Non-pigmented ciliary epithelial cell (primary cell): ENCODE data around the gene KCNJ6.
"Not testable (repeated sequence)": the region's sequence is repeated elsewhere in the genome, so short reads cannot be mapped to it uniquely, and the experiment has no call there.

Experiments used
- DNase-seq: peaks from one replicate; pipeline ENCODE4 v3.0.0-alpha.2; 2010; ENCODE audit warnings: low read depth

KCNJ6 gene

GRCh38 chr21:37732927-37733326 is 183.3 kb downstream of the KCNJ6 start:
- DNase-seq, result no peak

DNA sequence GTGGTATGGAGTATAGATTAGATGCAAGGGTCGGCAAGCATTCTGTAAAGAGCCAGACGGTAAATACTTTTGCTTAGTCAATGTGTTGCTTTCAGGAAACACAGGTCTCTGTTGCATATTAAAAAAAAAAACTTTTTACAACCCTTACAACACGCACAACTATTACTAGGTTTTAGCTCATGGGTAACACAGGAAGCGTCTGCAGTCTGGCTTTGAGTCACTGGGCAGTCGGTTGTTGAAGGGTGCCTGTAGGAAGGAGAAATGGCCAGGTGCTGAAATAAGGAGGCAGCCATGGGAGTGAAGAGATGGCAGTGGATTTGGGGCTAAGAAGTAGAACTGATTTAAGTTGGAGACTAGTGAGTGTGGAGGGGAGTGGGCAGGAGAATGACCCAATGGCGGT is 192.1 kb downstream of the KCNJ6 start:
- no peak for DNase-seq

DNA sequence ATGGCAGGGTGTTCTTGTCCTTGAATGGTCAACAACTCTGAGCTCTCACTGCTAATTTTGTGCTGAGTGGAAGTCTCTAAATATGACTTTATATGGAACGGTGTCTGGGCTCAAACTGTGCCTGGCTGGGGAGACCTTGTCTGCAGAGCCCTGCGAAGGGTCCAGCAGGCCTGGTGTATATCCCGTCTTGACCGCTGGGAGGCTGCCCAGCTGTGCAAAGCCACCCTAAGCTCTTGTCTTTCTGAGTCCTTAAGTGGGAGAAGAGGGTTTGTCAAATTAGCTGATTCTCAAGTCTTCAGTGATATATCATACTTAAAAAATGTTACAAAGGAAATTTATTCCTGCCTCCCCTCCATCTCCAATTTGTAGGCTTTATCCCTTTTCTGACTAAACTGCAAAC is 198.7 kb downstream of the KCNJ6 start:
- no peak for DNase-seq

DNA sequence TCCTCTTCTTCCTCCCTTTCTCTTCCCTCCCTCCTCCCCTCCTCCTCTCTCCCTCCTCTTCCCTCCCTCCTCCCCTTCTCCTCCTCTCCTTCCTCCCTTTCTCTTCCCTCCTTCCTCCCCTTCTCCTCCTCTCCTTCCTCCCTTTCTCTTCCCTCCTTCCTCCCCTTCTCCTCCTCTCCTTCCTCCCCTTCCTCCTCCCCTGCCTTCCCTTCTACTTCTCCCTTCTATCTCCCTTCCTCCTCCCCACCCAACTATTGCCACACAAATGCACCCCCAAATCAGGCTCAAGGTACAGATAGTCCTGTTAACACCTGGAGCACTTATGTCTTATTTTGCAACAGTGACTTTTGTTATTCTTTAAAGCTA is 203.7 kb downstream of the KCNJ6 start:
- not testable (repeated sequence) for DNase-seq

- DNase-seq, result peak; percentile 26
Observed at GRCh38 chr21:37711836-37712568, 204.3 kb downstream of the KCNJ6 start.

DNA sequence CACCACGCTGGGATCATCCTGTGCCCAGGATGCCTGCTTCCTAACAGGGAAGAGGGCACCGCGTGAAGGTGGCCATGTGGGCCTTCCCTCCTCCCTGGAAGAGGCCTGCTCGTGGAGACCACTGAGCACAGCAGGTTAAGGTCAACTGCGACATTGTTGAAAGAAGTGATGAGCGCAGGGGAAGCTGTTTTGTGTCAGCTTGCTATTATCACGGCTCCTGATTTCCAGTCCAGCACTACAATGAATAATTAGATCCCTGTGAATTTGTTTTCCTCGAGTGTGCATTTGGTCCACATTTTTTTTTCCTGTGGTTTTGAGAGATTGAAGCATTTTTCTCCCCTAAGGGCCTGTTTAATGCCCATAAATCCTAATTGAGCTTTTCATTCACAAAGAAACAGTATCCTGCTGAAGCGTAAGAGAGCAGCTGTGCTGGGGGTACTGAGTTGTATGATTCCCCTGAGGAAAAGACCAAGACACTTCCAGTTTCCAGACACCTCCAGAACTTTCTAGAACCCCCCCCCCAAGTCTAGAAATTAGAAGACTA is 204.9 kb downstream of the KCNJ6 start:
- no peak for DNase-seq

DNA sequence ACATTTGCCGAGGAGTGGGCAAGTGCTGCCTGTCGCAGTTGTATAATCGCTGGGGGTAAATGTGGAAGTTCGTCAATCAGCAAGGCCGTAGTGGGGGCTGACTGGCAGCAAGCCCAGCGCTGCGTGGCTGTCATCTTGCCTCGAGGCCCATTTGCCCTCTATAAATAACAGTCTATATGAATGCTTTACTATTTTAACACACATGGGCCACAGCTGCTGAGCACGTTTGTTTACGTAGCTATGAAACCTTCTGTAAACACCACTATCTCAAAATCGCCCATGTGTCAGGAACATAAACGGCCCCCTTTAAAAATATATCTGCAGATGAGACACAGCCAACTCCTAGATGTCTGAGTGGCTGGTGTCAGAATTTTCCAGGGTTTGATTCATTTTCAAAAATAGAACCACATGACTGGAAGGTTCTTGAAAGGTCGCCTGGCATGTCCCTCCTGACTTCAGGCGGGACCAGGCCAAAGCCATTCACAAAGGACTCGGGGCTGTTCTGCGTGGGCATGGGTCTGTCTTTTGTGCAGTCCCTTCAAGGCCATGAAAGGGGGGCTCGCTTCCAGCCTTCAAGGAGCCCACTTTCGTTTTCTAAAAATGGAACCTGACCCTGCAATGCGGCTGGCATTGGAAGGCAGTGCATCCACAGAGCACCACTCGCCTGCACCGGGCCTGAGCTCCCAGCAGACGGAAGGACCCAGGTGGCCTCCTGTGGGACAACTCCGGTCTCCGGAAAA is 205.5 kb downstream of the KCNJ6 start:
- no peak for DNase-seq

GRCh38 chr21:37704751-37705150 is 211.5 kb downstream of the KCNJ6 start:
- no peak for DNase-seq

- no peak for DNase-seq
Observed at GRCh38 chr21:37702241-37702640, 214.0 kb downstream of the KCNJ6 start.

GRCh38 chr21:37700641-37701202 is 215.5 kb downstream of the KCNJ6 start:
- peak; percentile 68 for DNase-seq

- no peak for DNase-seq
Observed at GRCh38 chr21:37699024-37699775, 217.1 kb downstream of the KCNJ6 start.

- no peak for DNase-seq
Observed at GRCh38 chr21:37696936-37697335, 219.3 kb downstream of the KCNJ6 start.

DNA sequence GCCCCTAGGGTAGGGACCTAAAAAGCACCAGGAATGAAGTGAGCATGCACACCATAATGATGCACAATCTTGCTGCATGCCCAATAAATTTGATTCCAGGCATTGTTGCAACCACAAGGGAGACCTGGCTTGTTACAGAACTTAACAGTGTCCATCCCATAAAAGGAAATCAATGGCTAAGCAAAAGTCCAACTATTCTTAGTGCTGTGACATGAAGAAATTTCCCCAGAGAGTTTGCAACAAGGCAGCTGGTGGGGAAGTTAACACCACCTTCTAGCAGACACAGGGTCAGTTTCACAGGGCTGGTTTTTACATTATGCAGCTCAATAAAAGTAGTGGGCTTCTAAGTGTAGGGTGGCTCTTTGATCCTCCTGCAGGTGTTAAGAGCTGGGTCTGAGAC is 221.1 kb downstream of the KCNJ6 start:
- DNase-seq, result no peak

DNA sequence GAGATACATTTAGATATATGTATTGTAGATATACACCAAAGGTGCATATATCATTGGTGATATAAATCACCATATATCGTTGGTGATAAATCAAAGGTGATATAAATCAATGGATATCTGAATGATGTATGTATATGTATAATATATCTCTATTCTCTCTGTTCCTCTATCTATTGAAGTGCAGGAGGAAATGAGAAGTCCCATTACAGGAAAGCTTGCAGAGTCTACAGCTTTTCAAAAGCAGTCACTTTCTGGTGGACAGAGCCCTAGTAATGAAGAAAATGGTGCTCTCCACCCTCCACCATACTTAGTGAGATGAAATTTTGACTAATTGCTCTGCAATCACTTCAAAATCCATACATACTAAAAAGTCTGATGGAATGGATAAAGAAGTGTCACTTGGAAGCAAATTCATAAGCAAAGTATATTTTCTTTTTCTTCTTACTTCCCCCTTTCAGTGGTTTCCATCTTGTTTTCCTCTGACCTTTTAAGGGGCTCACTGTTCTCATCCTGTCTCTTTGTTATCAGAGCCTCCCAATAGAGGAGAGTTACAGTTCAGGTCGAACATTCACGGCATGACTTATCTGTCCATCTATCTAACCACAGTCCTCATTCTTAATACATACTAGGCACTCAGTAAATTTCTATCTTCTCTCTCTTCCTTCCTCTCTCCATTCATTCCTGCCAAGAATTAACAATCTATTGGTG is 227.2 kb downstream of the KCNJ6 start:
- no peak for DNase-seq

DNA sequence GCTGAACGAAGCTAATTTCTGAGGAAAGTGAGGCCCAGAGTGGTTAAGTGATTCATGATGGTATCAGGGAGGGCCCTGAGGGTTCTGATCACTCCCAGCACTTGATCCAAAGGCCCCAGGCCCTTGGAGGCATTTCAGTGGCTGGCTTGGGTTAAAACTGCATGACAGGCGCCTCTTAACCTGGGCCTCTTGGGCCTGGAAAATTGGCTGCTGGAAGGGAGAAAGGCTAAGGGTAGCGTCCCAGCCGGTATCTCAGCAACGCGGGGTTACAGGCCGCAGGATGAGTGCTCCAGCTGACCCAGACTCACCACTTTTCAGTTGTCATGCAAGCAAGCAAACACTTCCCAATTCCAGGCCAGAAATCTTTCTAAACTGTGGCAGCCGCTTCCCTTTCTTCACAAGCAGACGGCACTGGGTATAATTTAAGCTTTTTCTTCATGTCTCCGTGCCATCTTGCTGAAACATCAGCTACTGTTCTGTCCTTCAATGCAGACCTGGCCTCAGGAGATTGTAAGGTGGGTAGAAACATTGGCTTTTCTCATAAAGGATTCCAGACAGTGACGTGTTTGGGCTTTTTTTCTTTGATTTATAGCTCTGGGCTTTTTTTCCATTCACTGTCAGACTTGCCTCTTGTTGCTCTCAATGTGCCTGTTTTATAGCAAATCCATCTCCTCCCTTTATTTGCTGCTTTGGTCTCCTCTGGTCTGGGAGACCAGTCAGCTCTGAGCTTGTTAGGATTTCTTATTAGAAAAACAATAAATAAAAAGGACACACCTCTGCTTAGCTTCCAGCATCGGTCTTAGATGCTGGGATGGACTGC is 229.1 kb downstream of the KCNJ6 start:
- no peak for DNase-seq

DNA sequence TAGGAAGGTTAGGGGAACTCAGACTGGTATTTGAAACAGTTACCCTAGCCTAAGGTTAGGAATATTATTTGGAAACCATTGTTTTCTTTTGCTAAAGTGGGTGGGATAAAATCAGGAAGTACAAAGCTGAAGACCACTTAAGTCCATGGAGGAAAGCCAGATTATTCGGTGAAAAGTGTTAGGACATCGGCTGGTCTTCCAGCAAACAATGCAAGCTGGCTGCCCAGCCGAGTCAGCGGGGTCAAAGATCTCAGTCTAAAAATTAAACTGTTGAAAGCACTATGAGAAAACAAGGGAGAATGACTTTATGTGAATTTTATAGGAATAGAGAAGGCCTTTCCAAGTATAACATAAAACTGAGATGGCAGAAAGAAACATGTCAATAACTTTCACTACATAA is 231.7 kb downstream of the KCNJ6 start:
- no peak for DNase-seq

- DNase-seq, result no peak
Observed at GRCh38 chr21:37684115-37684493, 232.2 kb downstream of the KCNJ6 start.

- DNase-seq, result no peak
Observed at GRCh38 chr21:37683396-37684114, 232.7 kb downstream of the KCNJ6 start.

DNA sequence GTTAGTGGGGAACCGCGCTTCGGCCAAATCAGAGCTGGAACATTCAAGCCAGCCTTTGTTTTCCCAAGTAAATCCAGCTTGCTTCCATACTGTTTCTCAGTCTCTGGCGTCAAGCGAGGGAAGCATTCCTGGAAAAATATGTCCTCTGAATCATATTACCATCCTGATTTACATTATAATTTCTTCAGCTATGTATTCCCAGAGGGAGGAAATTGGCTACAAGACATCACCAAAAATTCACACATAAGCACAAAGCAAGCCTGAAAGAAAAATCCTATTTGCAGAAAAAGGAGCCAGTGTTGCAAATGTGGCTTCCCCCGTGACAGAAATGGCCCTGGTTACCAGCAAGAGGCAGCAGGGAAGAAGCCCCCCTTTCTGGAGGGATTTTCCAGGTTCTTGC is 233.3 kb downstream of the KCNJ6 start:
- no peak for DNase-seq

GRCh38 chr21:37677006-37677405 is 239.3 kb downstream of the KCNJ6 start:
- no peak for DNase-seq
